DOHH2 (cell line): ENCODE measurements around the gene LRRFIP2.
"Not testable (repeated sequence)": the region's sequence is repeated elsewhere in the genome, so short reads cannot be mapped to it uniquely, and the experiment has no call there.

Experiments used
- H3F3A ChIP-seq: fragments of 200-600 bp; sonication (generic), shearing (Covaris generic); 2 replicates; pipeline ENCODE4 v1.6.0; 2016; ENCODE audit warnings: antibody characterized with exemption, mild to moderate bottlenecking; ENCODE audit not compliant: control insufficient read depth, insufficient read depth
- H3K27ac ChIP-seq: fragments of 200-600 bp; sonication (generic); 2 replicates; pipeline ENCODE4 v1.5.1; 2014; ENCODE audit warnings: low read depth, mild to moderate bottlenecking, low read length, moderate library complexity
- H3K27me3 ChIP-seq: fragments of 200-600 bp; sonication (generic); 2 replicates; pipeline ENCODE4 v1.6.1; 2014; ENCODE audit warnings: mild to moderate bottlenecking, low read length, mixed read lengths; ENCODE audit not compliant: control insufficient read depth
- H3K36me3 ChIP-seq: fragments of 200-600 bp; sonication (generic); 2 replicates; pipeline ENCODE4 v1.6.1; 2014; ENCODE audit warnings: mild to moderate bottlenecking, low read length, moderate library complexity, mixed read lengths; ENCODE audit not compliant: control insufficient read depth
- H3K4me1 ChIP-seq: fragments of 200-600 bp; sonication (generic); 2 replicates; pipeline ENCODE4 v1.6.1; 2014; ENCODE audit warnings: mild to moderate bottlenecking, low read length, mixed read lengths; ENCODE audit not compliant: control insufficient read depth
- H3K4me2 ChIP-seq: fragments of 200-600 bp; sonication (generic); 2 replicates; pipeline ENCODE4 v1.6.0; 2014; ENCODE audit warnings: mild to moderate bottlenecking, low read length, moderate library complexity
- H3K4me3 ChIP-seq: fragments of 200-600 bp; sonication (generic); 2 replicates; pipeline ENCODE4 v1.5.1; 2014; ENCODE audit warnings: mild to moderate bottlenecking, low read length, mixed read lengths
- H3K79me2 ChIP-seq: fragments of 200-600 bp; sonication (generic); 2 replicates; pipeline ENCODE4 v1.6.1; 2014; ENCODE audit warnings: mild to moderate bottlenecking, low read length, mixed read lengths; ENCODE audit not compliant: control insufficient read depth
- H3K9me2 ChIP-seq: fragments of 200-600 bp; sonication (generic); replicated peaks from 2 replicates; pipeline ENCODE4 v1.6.1; 2014; ENCODE audit warnings: mild to moderate bottlenecking, low read length, mixed read lengths; ENCODE audit not compliant: control insufficient read depth
- H3K9me3 ChIP-seq: fragments of 200-600 bp; sonication (generic); 2 replicates; pipeline ENCODE4 v1.6.1; 2014; ENCODE audit warnings: antibody characterized with exemption, low read length, mixed read lengths; ENCODE audit not compliant: control insufficient read depth, insufficient read depth
- H4K20me1 ChIP-seq: fragments of 200-600 bp; sonication (generic); 2 replicates; pipeline ENCODE4 v1.6.0; 2014; ENCODE audit warnings: low read depth, mild to moderate bottlenecking, antibody characterized with exemption, low read length, moderate library complexity; ENCODE audit not compliant: control insufficient read depth, insufficient read depth
- CTCF ChIP-seq: fragments of 200-600 bp; sonication (generic); IDR thresholded peaks from one replicate; pipeline ENCODE4 v1.5.1; 2014; ENCODE audit warnings: antibody characterized with exemption, mild to moderate bottlenecking, low read depth, low read length; ENCODE audit not compliant: poor library complexity, severe bottlenecking
- EZH2phosphoT487 ChIP-seq: fragments of 200-600 bp; sonication (generic); IDR thresholded peaks from 2 replicates; pipeline ENCODE4 v1.6.1; 2017; ENCODE audit warnings: borderline replicate concordance, mild to moderate bottlenecking, antibody characterized with exemption, low read length, moderate library complexity, mixed read lengths

The LRRFIP2 gene

GRCh38 chr3:37125195-37126073 is 48.9 kb downstream of the LRRFIP2 start:
- Histone ChIP-seq H3K4me1 (no peaks in the 10 kb centered on the region), H3K9me3 (no peaks in the 10 kb centered on the region), H3K27me3 (no peaks in the 10 kb centered on the region), H3K4me3 (no peak overlapping the region), H3F3A (no peaks in the 10 kb centered on the region), H4K20me1 (no peaks in the 10 kb centered on the region), H3K27ac (no peak overlapping the region), H3K9me2 (no peaks in the 10 kb centered on the region), H3K79me2 (no peaks in the 10 kb centered on the region), H3K4me2 (no peak overlapping the region), H3K36me3 (no peaks in the 10 kb centered on the region)
- TF ChIP-seq CTCF (no peak), EZH2phosphoT487 (no peak)

- H3K4me1 ChIP-seq = no peaks in the 10 kb centered on the region
- no peaks in the 10 kb centered on the region for H3K27me3 ChIP-seq
- no peak overlapping the region for H3K4me2 ChIP-seq
- H3K27ac ChIP-seq = no peak overlapping the region
- H3K9me2 ChIP-seq = no peaks in the 10 kb centered on the region
- TF ChIP-seq CTCF (no peak), EZH2phosphoT487 (no peak)
- H4K20me1 ChIP-seq = no peaks in the 10 kb centered on the region
- no peaks in the 10 kb centered on the region for H3K9me3 ChIP-seq
- H3F3A ChIP-seq = no peaks in the 10 kb centered on the region
- no peak overlapping the region for H3K4me3 ChIP-seq
- no peaks in the 10 kb centered on the region for H3K79me2 ChIP-seq
- no peaks in the 10 kb centered on the region for H3K36me3 ChIP-seq
Measured at GRCh38 chr3:37124435-37124834, 49.9 kb downstream of the LRRFIP2 start.

GRCh38 chr3:37123292-37123691 is 51.1 kb downstream of the LRRFIP2 start:
- Histone ChIP-seq H3K4me3 (no peak overlapping the region), H3K9me3 (no peaks in the 10 kb centered on the region), H3K79me2 (no peaks in the 10 kb centered on the region), H3K27me3 (no peaks in the 10 kb centered on the region), H3K4me2 (no peak overlapping the region), H3F3A (no peaks in the 10 kb centered on the region), H3K9me2 (no peaks in the 10 kb centered on the region), H4K20me1 (no peaks in the 10 kb centered on the region), H3K27ac (no peak overlapping the region), H3K36me3 (no peaks in the 10 kb centered on the region), H3K4me1 (no peaks in the 10 kb centered on the region)
- TF ChIP-seq EZH2phosphoT487 (no peak), CTCF (no peak)

GRCh38 chr3:37122069-37122468 is 52.3 kb downstream of the LRRFIP2 start:
- H3K27ac ChIP-seq, H3K27me3 ChIP-seq, H3K9me3 ChIP-seq, H4K20me1 ChIP-seq, H3K4me1 ChIP-seq, H3K79me2 ChIP-seq, H3F3A ChIP-seq, H3K4me2 ChIP-seq, H3K9me2 ChIP-seq, H3K4me3 ChIP-seq, H3K36me3 ChIP-seq: not testable (repeated sequence)
